AG04449 (cell line): ENCODE data around the gene SCAF4.
"Not testable (repeated sequence)": the region's sequence is repeated elsewhere in the genome, so short reads cannot be mapped to it uniquely, and the experiment has no call there.

Source experiments
- CTCF ChIA-PET: fragments of 350-600 bp; formaldehyde crosslinking; extraction: SDS; loops from one replicate; lab custom pipeline; 2021; ENCODE audit warnings: antibody characterized with exemption; lab: Yijun Ruan, JAX
- POLR2A ChIA-PET: fragments of 400-600, 350-600 bp; formaldehyde crosslinking; extraction: SDS; loops from one replicate; lab custom pipeline; 2020; ENCODE audit warnings: antibody characterized with exemption, inconsistent platforms; lab: Yijun Ruan, JAX
- DNase-seq: peaks from one replicate; pipeline ENCODE4 v3.0.0-alpha.2; 2010; ENCODE audit warnings: low read depth, low spot score
- H3K4me3 ChIP-seq: 2 replicates; pipeline ENCODE4 v1.5.1; 2011; ENCODE audit warnings: low read depth, mild to moderate bottlenecking, control low read depth, low read length
- CTCF ChIP-seq: IDR thresholded peaks from one replicate; pipeline ENCODE4 v1.5.1; 2011; ENCODE audit warnings: mild to moderate bottlenecking, moderate library complexity, low read length, control low read depth, inconsistent platforms; ENCODE audit not compliant: insufficient read depth; ENCODE audit errors: missing control alignments

Gene SCAF4

GRCh38 chr21:31772674-31773555, 41.0 kb upstream of the SCAF4 start:
- POLR2A ChIA-PET, result interaction anchor here (0.6 kb wide), 1 partner anchor 9 kb away, joined by 3 read pairs; no protein-coding TSS in a partner anchor
- CTCF ChIA-PET, result interaction anchor here (1.4 kb wide), 1 partner anchor 13 kb away, joined by 4 read pairs; no protein-coding TSS in a partner anchor
- no peak for DNase-seq
- no peak overlapping the region for H3K4me3 ChIP-seq
- no peak for TF ChIP-seq CTCF

GRCh38 chr21:31771685-31772084, 39.8 kb upstream of the SCAF4 start:
- no peak for DNase-seq
- TF ChIP-seq CTCF, result no peak
- H3K4me3 ChIP-seq, result no peak overlapping the region
- CTCF ChIA-PET, result interaction anchor here (1.0 to 1.3 kb wide), 2 partner anchors 14 to 487 kb away, joined by 3 to 5 read pairs; no protein-coding TSS in a partner anchor
- POLR2A ChIA-PET, result no interaction called here

DNA sequence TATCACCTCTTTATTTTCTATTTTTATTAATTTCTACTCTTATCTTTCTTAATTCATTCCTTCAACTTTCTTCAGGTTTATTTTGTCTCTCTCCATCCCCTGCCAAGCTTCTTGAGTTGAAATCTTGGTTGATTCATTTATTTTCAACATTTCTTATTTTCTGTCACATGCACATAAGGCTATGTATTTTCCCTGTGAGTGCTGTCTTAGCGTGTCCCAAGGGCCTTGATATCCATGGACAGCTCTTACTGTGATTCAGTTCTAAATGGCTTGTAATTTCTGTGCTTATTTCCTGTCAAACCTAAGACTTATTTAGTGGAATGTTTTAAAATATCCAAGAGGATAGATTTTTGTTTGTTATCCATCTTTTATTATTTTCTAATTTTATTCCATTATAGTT, 36.8 kb upstream of the SCAF4 start:
- CTCF ChIA-PET, result interaction anchor here (2.4 kb wide), 1 partner anchor 17 kb away, joined by 9 read pairs; no protein-coding TSS in a partner anchor

DNA sequence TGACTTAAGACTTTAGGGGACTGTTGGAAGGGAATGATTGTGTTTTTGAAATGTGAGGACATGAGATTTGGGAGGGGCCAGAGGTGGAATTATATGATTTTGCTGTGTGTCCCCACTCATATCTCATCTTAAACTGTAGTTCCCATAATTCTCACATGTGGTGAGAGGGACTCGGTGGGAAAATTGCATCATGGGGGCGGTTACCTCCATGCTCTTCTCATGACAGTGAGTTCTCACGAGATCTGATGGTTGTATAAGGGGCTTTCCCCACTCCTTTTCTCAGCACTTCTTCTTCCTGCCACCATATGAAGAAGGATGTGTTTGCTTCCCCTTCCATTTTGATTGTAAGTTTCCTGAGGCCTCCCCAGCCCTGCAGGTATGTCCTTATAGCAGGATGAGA, 35.0 kb upstream of the SCAF4 start:
- no peak for DNase-seq
- TF ChIP-seq CTCF, result no peak
- ChIA-PET POLR2A (no interaction called here), CTCF (interaction anchor here (2.4 kb wide), 1 partner anchor 19 kb away, joined by 9 read pairs; no protein-coding TSS in a partner anchor)
- no peak overlapping the region for H3K4me3 ChIP-seq

More for the DNA sequence above, 36.8 kb upstream of the SCAF4 start:
- DNase-seq, result no peak
- H3K4me3 ChIP-seq, result no peak overlapping the region
- TF ChIP-seq CTCF, result no peak
- POLR2A ChIA-PET, result no interaction called here

DNA sequence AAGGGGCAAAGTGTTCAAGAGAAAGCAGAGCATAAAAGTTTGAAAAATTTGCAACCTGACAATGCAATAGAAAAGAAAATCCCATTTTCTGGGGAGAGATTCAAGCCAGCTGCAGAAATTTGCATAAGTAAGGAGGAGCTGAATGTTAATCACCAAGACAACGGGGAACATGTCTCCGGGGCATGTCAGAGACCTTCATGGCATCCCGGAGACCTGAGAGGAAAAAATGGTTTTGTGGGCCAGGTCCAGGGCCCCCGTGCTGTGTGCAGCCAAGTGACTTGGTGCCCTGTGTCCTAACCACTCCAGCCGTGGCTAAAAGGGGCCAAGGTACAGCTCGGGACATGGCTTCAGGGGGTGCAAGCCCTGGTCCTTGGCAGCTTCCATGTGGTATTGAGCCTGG, 33.9 kb upstream of the SCAF4 start:
- H3K4me3 ChIP-seq, DNase-seq, POLR2A ChIA-PET: not testable (repeated sequence)
- CTCF ChIA-PET, result interaction anchor here (1.3 kb wide), 1 partner anchor 20 kb away, joined by 4 read pairs; no protein-coding TSS in a partner anchor

DNA sequence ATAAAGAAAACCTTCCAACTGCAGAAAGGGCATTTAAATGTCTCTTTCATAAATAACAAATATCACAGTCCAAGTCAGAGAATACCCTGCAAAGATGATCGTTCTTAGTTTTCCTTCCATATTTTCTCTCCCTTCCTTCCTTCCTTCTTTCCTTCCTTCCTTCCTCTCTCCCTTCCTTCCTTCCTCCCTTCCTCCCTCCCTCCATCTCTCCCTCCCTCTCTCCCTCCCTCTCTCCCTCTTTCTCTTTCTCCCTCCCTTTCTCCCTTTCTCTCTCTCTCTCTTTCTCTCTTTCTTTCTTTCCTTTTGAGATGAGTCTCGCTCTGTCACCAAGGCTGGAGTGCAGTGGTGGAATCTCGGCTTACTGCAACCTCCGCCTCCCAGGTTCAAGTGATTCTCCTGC, 29.0 kb upstream of the SCAF4 start:
- no peak for TF ChIP-seq CTCF

More for the DNA sequence above, 29.0 kb upstream of the SCAF4 start:
- no peak overlapping the region for H3K4me3 ChIP-seq
- ChIA-PET POLR2A (no interaction called here), CTCF (no interaction called here)
- DNase-seq, result no peak
